Gastrocnemius medialis (tissue), 4 donors: Measurements from ENCODE around the gene MGAM2.

ENCODE experiments used
- CTCF ChIP-seq, 5 experiments: fragments of 450-650 bp in 3 of 5; fragments of 200-600 bp in 2 of 5; sonication (generic) in 2 of 5; IDR thresholded peaks in 4 of 5; conservative IDR thresholded peaks in 1 of 5; 1 replicate in 4 of 5; 2 replicates in 1 of 5; pipeline ENCODE4 v1.5.1; 2016 to 2019; ENCODE audit warnings: antibody characterized with exemption in 5 of 5, mild to moderate bottlenecking in 3 of 5, moderate library complexity in 3 of 5
- POLR2A ChIP-seq, 2 donors: fragments of 450-650 bp; IDR thresholded peaks; one replicate each; pipeline ENCODE4 v1.6.1; 2017; ENCODE audit warnings: antibody characterized with exemption in 2 of 2, mild to moderate bottlenecking in 2 of 2, moderate library complexity in 2 of 2

GRCh38 chr7:142188154-142188553 lies 76.6 kb downstream of the MGAM2 start:
- TF ChIP-seq CTCF (IDR thresholded peaks at IDR 0.05 in 4 of 5, conservative IDR thresholded peaks at IDR 0.05 in 1 of 5) (no peak), POLR2A (IDR thresholded peaks at IDR 0.05) (no peak)
